Renal cortical epithelial cell (primary cell): Measurements from ENCODE around the gene DRD4. TPM values are rescaled to one million over a fixed set of nuclear protein-coding genes. Genes with fewer than 3 reads are reported as not detected.

ENCODE experiments used
- DNase-seq: peaks from one replicate; pipeline ENCODE4 v3.0.0-alpha.2; 2011; ENCODE audit warnings: low read depth
- total RNA-seq: library from RNA; depleted of rRNA; stranded (reverse); fragments of >200 nt; gene quantifications from 2 replicates; pipeline ENCODE4 v1.2.3, GENCODE V29; 2014

DRD4 gene
- total RNA-seq, result 0.10 TPM in 1 of 2 replicates, not detected in the other

DNA sequence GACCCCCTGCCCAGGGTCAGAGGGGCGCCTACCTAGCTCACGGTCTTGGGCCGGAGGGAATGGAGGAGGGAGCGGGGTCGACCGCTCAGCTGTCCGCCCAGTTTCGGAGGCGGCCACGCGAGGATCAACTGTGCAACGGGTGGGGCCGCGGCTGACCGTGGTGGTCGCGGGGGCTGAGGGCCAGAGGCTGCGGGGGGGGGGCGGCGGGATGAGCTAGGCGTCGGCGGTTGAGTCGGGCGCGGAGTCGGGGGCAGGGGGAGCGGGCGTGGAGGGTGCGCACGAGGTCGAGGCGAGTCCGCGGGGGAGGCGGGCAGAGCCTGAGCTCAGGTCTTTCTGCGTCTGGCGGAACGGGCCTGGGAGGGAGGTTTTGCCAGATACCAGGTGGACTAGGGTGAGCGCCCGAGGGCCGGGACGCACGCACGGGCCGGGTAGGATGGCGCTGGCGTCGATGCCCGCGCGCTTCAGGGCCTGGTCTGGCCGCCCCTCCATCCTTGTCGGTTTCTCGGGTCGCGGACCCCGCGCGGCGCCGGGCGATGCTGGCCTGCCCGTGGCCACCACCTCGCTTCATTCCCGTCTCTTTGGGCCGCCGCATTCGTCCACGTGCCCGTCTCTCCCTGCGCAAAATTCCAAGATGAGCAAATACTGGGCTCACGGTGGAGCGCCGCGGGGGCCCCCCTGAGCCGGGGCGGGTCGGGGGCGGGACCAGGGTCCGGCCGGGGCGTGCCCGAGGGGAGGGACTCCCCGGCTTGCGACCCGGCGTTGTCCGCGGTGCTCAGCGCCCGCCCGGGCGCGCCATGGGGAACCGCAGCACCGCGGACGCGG is at the start of gene DRD4:
DRD4 (plus strand) TSS at position 759 of the 822 bp plus-strand sequence; CDS start at position 795, 36 bp downstream.
- DNase-seq, result no peak

DNA sequence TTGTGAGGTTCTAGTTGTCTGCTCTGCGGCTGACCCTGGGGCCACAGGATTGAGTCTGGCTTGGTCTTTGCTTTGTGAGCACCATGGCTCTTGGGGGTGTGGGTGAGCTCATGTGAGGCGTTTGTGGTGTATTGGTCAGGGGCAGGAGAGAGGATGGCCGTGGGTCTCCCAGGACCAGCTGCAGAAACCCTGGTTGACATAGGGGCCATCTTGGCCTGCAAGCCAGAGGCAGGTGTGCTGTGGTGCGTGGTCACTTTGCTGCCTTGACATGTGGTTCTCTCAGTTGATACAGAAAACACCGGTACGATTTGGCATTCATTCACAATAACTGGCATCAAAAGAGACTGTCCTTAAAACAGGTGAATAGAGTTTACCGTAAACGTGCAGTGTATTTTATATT is 49.5 kb upstream of the DRD4 start:
- DNase-seq, result no peak

DNA sequence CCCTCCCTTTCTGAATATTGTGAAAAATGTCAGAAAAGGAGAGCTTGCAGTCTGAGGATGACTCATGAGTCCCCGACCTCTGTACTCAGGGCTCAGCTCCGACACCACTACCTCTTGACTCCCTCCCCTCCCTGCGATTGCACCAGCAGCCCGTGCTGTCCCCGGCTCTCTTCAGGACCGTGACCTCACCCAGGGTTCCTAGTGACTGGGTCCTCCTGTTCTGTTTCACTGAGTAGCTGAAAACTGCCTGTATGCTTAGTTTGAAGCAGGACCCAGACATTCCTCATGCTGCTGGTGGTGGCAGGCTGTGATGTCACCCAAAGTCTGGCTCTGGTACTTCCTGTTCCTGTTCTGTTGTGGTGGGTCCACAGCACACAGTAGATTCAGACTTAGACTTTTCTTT is 49.1 kb upstream of the DRD4 start:
- DNase-seq, result peak; percentile 85

DNA sequence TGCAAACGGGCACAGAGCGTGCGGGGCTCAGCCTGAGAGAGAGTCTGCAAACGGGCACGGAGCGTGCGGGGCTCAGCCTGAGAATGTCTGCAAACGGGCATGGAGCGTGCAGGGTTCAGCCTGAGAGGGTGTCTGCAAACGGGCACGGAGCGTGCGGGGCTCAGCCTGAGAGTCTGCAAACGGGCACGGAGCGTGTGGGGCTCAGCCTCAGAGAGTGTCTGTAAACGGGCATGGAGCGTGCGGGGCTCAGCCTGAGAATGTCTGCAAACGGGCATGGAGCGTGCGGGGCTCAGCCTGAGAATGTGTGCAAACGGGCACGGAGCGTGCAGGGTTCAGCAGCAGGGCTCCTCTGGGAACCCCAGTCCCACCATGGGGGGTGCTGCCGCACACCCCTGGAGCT is 47.3 kb upstream of the DRD4 start:
- no peak for DNase-seq

DNA sequence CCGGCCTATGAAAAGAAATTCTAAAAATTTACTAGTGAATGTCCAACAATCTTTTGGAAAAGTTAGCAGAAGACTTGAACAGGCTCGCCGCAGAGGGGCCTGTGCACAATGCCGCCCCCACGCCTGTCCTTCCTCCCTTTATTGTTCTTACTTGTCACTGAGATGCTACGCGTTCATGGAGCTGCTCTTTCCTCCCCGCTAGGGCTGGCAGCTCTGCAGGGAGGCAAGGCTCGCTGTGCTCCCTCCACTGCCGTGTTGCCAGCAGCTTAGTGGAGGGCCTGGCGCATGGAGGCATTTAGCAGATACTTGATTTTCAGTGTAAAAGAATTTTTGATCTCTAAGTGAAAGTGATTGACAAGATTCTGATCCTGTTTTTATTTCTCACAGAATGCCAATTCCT is 46.1 kb upstream of the DRD4 start:
- DNase-seq, result no peak

DNA sequence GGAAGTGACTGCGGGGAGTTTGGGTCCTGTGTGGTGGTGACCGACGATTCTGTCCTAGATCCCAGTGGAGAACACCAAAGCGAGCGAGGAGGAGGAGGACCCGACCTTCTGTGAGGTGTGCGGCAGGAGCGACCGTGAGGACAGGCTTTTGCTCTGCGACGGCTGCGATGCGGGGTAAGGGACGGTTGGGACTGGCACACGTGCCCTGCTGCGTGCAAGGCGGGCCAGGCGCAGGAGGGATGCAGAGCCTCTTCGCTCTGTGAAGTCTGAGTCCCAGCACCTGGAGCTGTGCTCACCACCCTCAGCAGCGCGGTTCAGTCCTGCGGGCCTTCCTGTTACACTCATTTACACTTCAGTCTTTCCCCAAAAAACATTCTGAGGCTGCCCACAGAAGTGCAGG is 44.6 kb upstream of the DRD4 start:
- no peak for DNase-seq

- DNase-seq, result no peak
Observed at GRCh38 chr11:592918-593317, 44.2 kb upstream of the DRD4 start.

DNA sequence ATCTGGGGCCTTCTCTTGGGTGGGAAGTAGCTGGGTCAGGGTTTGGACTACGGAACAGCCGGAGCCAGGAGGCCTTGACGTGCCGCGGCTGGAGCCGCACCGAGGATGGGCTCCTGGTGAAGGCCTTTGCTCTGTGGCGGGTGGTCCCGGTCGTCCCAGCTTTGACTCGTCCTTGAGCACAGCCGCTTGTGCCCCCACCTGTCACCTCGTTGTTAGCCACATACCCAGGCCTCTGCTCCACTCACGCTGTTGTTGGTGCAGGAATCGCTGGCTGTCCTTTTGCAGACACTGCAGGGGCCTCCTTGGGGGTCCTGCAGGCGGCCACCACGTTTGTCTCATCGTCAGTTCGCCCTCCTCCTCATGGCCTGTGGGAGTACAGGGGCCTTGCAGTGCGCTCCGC is 43.7 kb upstream of the DRD4 start:
- no peak for DNase-seq

GRCh38 chr11:595400-595799 is 41.7 kb upstream of the DRD4 start:
- DNase-seq, result no peak

DNA sequence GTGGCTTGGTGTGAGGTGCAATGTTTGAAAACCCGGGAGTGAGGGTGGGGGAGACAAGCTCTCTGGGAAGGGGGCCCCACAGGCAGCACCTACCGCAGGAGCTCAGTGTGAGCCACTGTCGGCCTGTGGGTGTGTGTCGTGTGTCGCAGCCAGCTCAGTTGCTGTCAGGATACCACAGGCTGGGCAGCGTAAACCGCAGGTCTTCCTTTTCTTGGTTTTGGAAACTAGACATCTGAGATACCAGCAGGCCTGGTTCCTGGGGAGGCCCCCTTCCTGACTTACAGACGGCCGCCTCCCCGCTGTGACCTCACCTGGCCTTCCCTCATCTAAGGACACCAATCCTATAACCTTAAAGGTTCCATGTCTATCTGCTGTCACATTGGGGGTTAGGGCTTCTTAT is 40.7 kb upstream of the DRD4 start:
- no peak for DNase-seq

GRCh38 chr11:597166-597725 is 39.8 kb upstream of the DRD4 start:
- no peak for DNase-seq

DNA sequence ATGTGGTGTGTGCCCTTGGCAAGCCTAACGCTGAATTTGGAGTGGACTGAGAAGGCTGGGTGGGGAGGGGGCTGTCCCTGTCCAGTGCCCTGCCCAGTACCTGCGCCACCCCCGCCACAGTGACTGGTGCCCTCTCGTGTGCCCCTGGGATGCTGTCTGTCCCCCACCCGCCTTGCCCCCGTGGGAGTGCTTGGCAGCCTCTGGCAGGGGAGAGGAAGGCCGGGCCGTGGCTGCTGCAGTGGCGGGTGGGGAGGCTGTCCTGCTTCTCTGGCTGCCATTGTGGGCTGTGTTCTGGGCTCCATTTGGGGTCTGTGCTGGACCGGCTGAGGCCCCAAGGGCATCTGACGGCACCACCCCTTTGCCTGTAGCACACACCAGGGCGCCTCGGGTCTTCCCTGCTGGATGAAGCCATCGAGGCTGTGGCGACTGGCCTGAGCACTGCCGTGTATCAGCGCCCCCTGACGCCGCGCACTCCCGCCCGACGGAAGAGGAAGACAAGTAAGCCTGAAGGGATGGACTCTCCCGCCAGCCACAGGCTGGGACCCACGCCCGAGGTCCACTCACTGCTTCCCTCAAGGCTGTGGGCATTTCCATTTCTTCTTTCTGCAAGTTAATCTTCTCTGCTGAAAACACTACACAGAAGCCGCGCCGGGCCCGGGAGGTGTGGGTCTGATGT is 38.9 kb upstream of the DRD4 start:
- no peak for DNase-seq

- DNase-seq, result no peak
Observed at GRCh38 chr11:601573-602245, 35.4 kb upstream of the DRD4 start.

- no peak for DNase-seq
Observed at GRCh38 chr11:603154-603553, 33.9 kb upstream of the DRD4 start.

DNA sequence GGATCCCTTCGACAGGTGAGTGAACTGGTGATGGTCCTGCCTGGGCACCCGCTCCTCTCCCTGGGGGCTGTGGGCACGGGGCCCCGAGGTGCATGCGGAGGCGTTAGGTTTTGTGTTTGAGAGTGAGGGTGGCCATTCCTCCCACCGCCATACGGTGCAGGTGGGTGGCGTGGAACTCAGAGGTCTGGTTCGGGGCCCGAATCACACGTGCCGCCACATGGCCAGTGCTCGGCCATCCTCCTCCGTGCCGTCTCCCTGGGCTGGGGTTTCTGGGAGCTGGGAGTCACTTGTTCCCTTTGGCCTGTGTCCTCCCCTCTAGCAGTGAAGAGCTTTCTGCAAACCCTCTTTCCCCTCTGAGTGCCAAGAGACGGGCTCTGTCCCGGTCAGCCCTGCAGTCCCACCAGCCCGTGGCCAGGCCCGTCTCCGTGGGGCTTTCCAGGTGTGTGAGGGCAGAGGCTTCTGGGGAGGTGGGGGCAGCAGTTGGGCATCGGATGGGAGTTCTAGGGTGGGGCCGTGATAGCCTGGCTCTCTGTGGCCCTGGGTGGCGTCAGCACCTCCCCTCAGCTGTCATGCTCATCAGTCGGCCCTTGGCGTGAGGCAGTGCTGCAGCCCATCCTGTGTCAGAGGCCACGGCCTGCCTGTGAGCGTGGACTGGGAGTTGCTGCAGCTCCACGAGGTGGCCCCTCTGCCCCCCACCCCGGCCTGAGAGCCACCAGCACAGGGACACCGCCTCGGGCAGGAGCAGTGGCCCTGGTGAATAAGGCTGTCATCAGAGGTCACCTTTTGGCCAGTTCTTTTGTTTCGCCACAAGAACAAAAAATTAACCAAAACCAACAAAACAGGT is 31.6 kb upstream of the DRD4 start:
- no peak for DNase-seq

- DNase-seq, result peak; percentile 4
Observed at GRCh38 chr11:606245-606644, 30.8 kb upstream of the DRD4 start.

DNA sequence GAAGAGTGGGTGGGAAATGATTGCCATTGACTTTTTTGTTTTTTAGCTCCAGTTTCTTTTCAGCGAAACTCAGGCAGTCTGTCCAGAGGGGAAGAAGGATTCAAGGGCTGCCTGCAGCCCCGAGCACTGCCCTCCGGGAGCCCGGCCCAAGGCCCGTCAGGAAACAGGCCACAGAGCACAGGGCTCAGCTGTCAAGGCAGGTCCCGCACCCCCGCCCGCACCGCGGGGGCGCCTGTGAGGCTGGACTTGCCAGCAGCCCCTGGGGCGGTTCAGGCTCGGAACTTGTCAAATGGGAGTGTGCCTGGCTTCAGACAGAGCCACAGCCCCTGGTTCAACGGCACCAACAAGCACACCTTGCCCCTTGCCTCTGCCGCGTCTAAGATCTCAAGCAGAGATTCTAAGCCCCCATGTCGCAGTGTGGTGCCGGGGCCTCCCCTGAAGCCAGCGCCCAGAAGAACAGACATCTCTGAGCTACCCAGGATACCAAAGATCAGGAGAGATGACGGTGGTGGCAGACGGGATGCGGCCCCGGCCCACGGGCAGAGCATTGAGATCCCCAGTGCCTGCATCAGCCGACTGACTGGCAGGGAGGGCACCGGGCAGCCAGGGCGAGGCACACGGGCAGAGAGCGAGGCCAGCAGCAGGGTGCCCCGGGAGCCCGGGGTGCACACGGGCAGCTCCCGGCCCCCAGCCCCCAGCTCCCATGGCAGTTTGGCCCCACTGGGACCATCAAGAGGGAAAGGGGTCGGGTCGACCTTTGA is 29.9 kb upstream of the DRD4 start:
- DNase-seq, result no peak

DNA sequence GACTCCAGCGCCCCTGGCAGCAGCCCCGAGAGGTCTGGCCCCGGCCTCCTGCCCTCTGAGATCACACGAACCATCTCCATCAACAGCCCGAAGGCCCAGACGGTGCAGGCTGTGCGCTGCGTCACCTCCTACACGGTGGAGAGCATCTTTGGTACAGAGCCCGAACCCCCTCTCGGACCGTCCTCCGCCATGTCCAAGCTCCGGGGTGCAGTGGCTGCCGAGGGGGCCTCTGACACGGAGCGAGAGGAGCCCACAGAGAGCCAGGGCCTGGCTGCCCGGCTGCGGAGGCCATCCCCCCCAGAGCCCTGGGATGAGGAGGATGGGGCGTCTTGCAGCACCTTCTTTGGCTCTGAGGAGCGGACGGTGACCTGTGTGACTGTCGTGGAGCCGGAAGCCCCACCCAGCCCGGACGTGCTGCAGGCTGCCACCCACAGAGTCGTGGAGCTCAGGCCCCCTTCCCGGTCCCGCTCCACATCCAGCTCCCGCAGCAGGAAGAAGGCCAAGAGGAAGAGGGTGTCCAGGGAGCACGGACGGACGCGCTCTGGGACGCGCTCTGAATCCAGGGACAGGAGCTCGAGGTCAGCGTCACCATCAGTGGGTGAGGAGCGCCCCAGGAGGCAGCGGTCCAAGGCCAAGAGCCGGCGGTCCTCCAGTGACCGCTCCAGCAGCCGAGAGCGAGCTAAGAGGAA is 29.0 kb upstream of the DRD4 start:
- no peak for DNase-seq

DNA sequence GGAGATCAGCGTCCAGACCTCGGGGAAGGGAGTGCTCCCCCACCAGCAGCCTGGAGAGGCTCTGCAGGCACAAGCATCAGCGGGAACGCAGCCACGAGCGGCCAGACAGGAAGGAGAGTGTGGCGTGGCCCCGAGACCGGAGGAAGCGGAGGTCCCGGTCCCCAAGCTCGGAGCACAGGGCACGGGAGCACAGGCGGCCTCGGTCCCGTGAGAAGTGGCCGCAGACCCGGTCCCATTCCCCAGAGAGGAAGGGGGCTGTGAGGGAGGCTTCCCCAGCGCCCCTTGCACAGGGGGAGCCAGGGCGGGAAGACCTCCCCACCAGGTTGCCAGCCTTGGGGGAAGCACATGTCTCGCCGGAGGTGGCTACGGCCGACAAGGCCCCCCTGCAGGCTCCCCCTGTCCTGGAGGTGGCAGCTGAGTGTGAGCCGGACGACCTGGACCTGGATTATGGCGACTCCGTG is 28.2 kb upstream of the DRD4 start:
- no peak for DNase-seq

DNA sequence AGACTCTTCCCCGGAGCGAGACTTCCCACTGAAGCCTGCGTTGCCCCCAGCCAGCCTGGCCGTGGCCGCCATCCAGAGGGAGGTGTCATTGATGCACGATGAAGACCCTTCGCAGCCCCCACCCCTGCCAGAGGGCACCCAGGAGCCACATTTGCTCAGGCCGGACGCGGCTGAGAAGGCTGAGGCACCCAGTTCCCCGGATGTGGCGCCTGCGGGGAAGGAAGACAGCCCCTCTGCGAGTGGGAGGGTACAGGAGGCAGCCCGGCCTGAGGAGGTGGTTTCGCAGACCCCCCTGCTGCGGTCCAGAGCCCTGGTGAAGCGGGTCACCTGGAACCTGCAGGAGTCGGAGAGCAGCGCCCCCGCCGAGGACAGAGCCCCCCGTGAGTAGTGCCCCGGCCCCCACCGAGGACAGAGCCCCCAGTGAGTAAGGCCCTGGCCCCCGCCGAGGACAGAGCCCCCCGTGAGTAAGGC is 27.7 kb upstream of the DRD4 start:
- DNase-seq, result no peak
